Lower lobe of right lung (tissue), 2 donors: ENCODE measurements around the gene PALD1. TPM values are rescaled to one million over a fixed set of nuclear protein-coding genes. Genes with fewer than 3 reads are reported as not detected.

Source experiments
- ATAC-seq, 2 donors: fragments of 200-7000 bp; cut with Tn5 transposase; one replicate each; pipeline ENCODE4 v1.9.1; 2020 to 2022; ENCODE audit warnings: mild to moderate bottlenecking in 2 of 2, moderate library complexity in 2 of 2
- DNase-seq: peaks from one replicate; pipeline ENCODE4 v3.0.0-alpha.2; 2020
- H3K27ac ChIP-seq: fragments of 200-600 bp; one replicate; pipeline ENCODE4 v1.8.0; 2022
- H3K27me3 ChIP-seq: fragments of 200-600 bp; one replicate; pipeline ENCODE4 v1.8.0; 2022; ENCODE audit warnings: low read depth
- H3K36me3 ChIP-seq: fragments of 200-600 bp; one replicate; pipeline ENCODE4 v1.8.0; 2022; ENCODE audit warnings: mild to moderate bottlenecking
- H3K4me1 ChIP-seq: fragments of 200-600 bp; one replicate; pipeline ENCODE4 v1.8.0; 2022
- H3K4me3 ChIP-seq: fragments of 200-600 bp; one replicate; pipeline ENCODE4 v1.8.0; 2022; ENCODE audit warnings: mild to moderate bottlenecking
- H3K9me3 ChIP-seq: fragments of 200-600 bp; one replicate; pipeline ENCODE4 v1.8.0; 2022
- CTCF ChIP-seq: fragments of 200-600 bp; IDR thresholded peaks from one replicate; pipeline ENCODE4 v1.8.0; 2022; ENCODE audit warnings: antibody characterized with exemption, mild to moderate bottlenecking
- intact Hi-C: fragments of 100-400 bp; cut with DNase I; formaldehyde crosslinking; loops from one replicate; pipeline ENCODE4 v1.11.0; 2022
- total RNA-seq: library from RNA; stranded (reverse); fragmentation: NEBNext Ultra II Directional; extraction: Animal tissue kit (Norgen Biotek cat#: 25700); gene quantifications from one replicate; pipeline ENCODE4 v1.2.1, GENCODE V29; 2021
- donor health status: DM: no; HTN: yes; CAD: no; lungs with severe emphysema.

PALD1 gene
- total RNA-seq, 1 donor from 2014 or later: 16.0 TPM

GRCh38 chr10:70541736-70542564, 63.4 kb downstream of the PALD1 start:
- TF ChIP-seq CTCF: no peak
- no peak for ATAC-seq
- Histone ChIP-seq H3K36me3 (peaks cover 27% of the 10 kb centered on the region), H3K27me3 (no peaks in the 10 kb centered on the region), H3K4me3 (no peak overlapping the region), H3K27ac (no peak overlapping the region), H3K4me1 (no peaks in the 10 kb centered on the region), H3K9me3 (no peaks in the 10 kb centered on the region)
- no peak for DNase-seq
- intact Hi-C loops: no loop called here

GRCh38 chr10:70542565-70542938, 64.0 kb downstream of the PALD1 start:
- intact Hi-C loops: no loop called here
- DNase-seq: no peak
- no peaks in the 10 kb centered on the region for H3K4me1 ChIP-seq
- H3K27me3 ChIP-seq: no peaks in the 10 kb centered on the region
- H3K9me3 ChIP-seq: no peaks in the 10 kb centered on the region
- H3K4me3 ChIP-seq: no peak overlapping the region
- H3K36me3 ChIP-seq: peaks cover 29% of the 10 kb centered on the region
- no peak overlapping the region for H3K27ac ChIP-seq
- TF ChIP-seq CTCF: no peak
- ATAC-seq: no peak

GRCh38 chr10:70543911-70544310, 65.3 kb downstream of the PALD1 start:
- no peaks in the 10 kb centered on the region for H3K27me3 ChIP-seq
- DNase-seq: no peak
- H3K4me1 ChIP-seq: no peaks in the 10 kb centered on the region
- no peaks in the 10 kb centered on the region for H3K9me3 ChIP-seq
- H3K36me3 ChIP-seq: peaks cover 37% of the 10 kb centered on the region
- no peak overlapping the region for H3K4me3 ChIP-seq
- H3K27ac ChIP-seq: no peak overlapping the region
- TF ChIP-seq CTCF: no peak
- no peak for ATAC-seq
- intact Hi-C loops: no loop called here

GRCh38 chr10:70544431-70545340, 66.1 kb downstream of the PALD1 start:
- ATAC-seq: no peak
- no peak overlapping the region for H3K4me3 ChIP-seq
- peaks cover 29% of the 10 kb centered on the region for H3K36me3 ChIP-seq
- no peak overlapping the region for H3K27ac ChIP-seq
- intact Hi-C loops: no loop called here
- TF ChIP-seq CTCF: no peak
- DNase-seq: no peak
- no peaks in the 10 kb centered on the region for H3K27me3 ChIP-seq
- H3K4me1 ChIP-seq: no peaks in the 10 kb centered on the region
- no peaks in the 10 kb centered on the region for H3K9me3 ChIP-seq

GRCh38 chr10:70546584-70546983, 68.0 kb downstream of the PALD1 start:
- no peak for TF ChIP-seq CTCF
- Histone ChIP-seq H3K4me1 (peaks cover 3% of the 10 kb centered on the region), H3K27ac (no peak overlapping the region), H3K4me3 (no peak overlapping the region), H3K9me3 (no peaks in the 10 kb centered on the region), H3K27me3 (no peaks in the 10 kb centered on the region), H3K36me3 (peaks cover 23% of the 10 kb centered on the region)
- DNase-seq (no peak), ATAC-seq (no peak)
- intact Hi-C loops: no loop called here
